Nephron progenitor cell (in vitro differentiated cells): ENCODE data around the gene RBMX.
A peak's percentile ranks its signal among the peaks of the same experiment; 100 is the strongest.

Experiments used
- DNase-seq: peaks from one replicate; pipeline ENCODE4 v3.0.0; 2021
- H3K27ac Mint-ChIP-seq: 2 replicates; pipeline ENCODE4 v1.8.0; 2021; ENCODE audit warnings: mild to moderate bottlenecking, moderate library complexity, mixed read lengths
- H3K27me3 Mint-ChIP-seq: 2 replicates; pipeline ENCODE4 v1.8.0; 2021; ENCODE audit warnings: mild to moderate bottlenecking, low read depth, mixed read lengths; ENCODE audit not compliant: poor library complexity
- H3K36me3 Mint-ChIP-seq: 2 replicates; pipeline ENCODE4 v1.8.0; 2021; ENCODE audit warnings: low read depth, mixed read lengths
- H3K4me1 Mint-ChIP-seq: 2 replicates; pipeline ENCODE4 v1.8.0; 2021; ENCODE audit warnings: mixed read lengths
- H3K4me3 Mint-ChIP-seq: 2 replicates; pipeline ENCODE4 v1.8.0; 2021; ENCODE audit warnings: mild to moderate bottlenecking, moderate library complexity, mixed read lengths
- H3K9me3 Mint-ChIP-seq: 2 replicates; pipeline ENCODE4 v1.8.0; 2021; ENCODE audit warnings: mild to moderate bottlenecking, moderate library complexity, mixed read lengths
- TF ChIP-seq, protein P1 (sequence below): fragments of 200-600 bp; sonication (generic); IDR thresholded peaks from 2 replicates; pipeline ENCODE4 v1.5.0; 2021; ENCODE audit warnings: antibody characterized with exemption

RBMX gene

DNA sequence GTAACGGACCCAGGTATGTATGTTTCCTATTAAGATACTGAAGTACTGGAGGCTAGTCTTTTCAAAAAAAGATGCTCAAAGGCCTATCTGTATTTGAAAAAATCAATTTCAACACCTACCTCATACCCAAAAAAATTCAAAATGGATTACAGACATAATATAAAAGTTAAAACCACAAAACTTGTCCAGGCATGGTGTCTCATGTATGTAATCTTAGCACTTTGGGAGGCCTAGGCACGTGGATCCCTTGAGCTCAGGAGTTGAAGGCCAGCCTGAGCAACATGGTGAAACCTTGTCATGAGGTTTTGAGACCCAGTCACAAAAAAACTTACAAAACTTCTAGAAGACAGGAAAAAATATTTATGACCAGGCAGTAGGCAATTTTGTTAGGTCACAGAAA lies 16.7 kb downstream of the RBMX start:
- TF ChIP-seq, protein P1, sequence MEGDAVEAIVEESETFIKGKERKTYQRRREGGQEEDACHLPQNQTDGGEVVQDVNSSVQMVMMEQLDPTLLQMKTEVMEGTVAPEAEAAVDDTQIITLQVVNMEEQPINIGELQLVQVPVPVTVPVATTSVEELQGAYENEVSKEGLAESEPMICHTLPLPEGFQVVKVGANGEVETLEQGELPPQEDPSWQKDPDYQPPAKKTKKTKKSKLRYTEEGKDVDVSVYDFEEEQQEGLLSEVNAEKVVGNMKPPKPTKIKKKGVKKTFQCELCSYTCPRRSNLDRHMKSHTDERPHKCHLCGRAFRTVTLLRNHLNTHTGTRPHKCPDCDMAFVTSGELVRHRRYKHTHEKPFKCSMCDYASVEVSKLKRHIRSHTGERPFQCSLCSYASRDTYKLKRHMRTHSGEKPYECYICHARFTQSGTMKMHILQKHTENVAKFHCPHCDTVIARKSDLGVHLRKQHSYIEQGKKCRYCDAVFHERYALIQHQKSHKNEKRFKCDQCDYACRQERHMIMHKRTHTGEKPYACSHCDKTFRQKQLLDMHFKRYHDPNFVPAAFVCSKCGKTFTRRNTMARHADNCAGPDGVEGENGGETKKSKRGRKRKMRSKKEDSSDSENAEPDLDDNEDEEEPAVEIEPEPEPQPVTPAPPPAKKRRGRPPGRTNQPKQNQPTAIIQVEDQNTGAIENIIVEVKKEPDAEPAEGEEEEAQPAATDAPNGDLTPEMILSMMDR = no peak
- H3K4me3 Mint-ChIP-seq = no peak overlapping the region
- H3K9me3 Mint-ChIP-seq = peaks cover 56% of the 10 kb centered on the region
- H3K36me3 Mint-ChIP-seq = peaks cover 77% of the 10 kb centered on the region
- no peak overlapping the region for H3K27ac Mint-ChIP-seq
- H3K4me1 Mint-ChIP-seq = no peaks in the 10 kb centered on the region
- DNase-seq = no peak
- no peaks in the 10 kb centered on the region for H3K27me3 Mint-ChIP-seq

DNA sequence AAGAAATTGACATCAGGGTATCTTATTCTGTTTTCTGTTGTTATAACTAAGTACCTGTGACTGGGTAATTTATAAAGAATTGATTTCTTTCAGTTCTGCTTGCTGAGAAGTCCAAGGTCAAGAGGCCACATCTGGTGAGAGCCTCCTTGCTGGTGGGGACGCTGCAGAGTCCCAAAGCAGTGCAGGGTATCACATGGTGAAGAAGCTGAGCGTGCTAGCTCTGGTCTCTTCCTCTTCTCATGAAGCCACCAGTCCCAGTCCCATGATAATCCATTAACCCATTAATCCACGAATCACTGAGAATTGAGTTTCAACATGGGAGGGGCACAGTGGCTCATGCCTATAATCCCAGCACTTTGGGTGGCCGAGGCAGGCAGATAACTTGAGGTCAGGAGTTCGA lies 18.0 kb downstream of the RBMX start:
- TF ChIP-seq, protein P1 = no peak
- H3K4me1 Mint-ChIP-seq = no peaks in the 10 kb centered on the region
- peaks cover 66% of the 10 kb centered on the region for H3K9me3 Mint-ChIP-seq
- no peak overlapping the region for H3K4me3 Mint-ChIP-seq
- no peak overlapping the region for H3K27ac Mint-ChIP-seq
- H3K27me3 Mint-ChIP-seq = no peaks in the 10 kb centered on the region
- H3K36me3 Mint-ChIP-seq = peaks cover 75% of the 10 kb centered on the region
- no peak for DNase-seq

DNA sequence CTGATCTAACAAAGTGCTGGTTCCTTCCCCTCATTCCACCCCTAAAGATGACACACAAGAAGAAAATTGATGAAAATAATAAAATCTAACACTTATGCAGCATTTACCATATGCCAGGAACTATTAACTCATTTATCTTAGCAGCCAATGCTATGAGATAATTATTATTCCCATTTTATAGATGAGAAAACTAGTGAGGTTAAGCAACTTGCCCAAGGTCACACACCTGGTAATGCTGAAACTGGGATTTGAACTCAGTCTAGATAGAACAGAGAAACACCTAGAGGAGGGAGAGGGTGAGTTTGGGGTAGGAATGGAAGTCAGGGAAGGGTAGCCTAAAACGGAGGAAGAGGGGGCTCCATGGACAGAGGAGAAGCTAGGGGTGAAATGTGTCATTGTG lies 18.6 kb downstream of the RBMX start:
- Mint-ChIP-seq H3K27me3 (no peaks in the 10 kb centered on the region), H3K27ac (peak overlapping the region; percentile 50), H3K36me3 (peaks cover 75% of the 10 kb centered on the region), H3K9me3 (peaks cover 62% of the 10 kb centered on the region), H3K4me1 (no peaks in the 10 kb centered on the region), H3K4me3 (no peak overlapping the region)
- TF ChIP-seq, protein P1 = no peak
- DNase-seq = no peak

DNA sequence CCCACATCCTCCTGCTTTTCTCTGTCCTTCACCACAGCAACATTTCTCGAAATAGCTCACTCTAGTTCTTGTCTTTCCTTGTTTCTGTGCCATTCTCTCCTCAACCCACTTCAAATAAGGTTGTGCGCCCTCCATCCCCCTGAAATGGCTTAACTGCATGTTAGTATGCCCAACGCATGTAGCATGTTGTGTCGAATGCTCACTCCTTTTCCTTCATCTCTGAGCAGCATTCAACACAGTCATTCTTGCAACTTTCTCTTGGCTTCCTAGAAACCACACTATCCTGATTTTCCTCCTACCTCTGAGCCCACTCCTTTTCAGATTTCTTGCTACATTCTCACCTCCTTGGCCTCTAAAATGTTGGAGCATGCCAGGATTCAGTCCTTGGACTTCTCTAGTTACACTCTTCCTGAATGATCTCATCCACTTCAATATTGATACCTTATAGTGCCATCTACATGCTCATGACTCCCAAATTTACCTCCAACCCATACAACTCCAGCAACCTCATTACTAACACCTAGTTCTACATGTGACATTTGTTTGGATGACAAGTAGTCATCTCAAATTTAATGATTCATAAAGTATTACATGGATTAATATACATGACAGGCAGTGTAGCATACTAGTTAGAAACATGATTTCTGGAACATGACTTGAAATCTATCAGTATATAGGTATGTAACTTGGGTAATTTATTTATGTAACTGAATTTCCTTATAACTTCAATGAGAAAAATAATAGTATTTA lies 22.3 kb downstream of the RBMX start:
- H3K4me3 Mint-ChIP-seq = no peak overlapping the region
- H3K9me3 Mint-ChIP-seq = peaks cover 66% of the 10 kb centered on the region
- TF ChIP-seq, protein P1 = no peak
- DNase-seq = no peak
- peak overlapping the region; percentile 93 for H3K27ac Mint-ChIP-seq
- no peaks in the 10 kb centered on the region for H3K27me3 Mint-ChIP-seq
- H3K4me1 Mint-ChIP-seq = no peaks in the 10 kb centered on the region
- peaks cover 83% of the 10 kb centered on the region for H3K36me3 Mint-ChIP-seq

DNA sequence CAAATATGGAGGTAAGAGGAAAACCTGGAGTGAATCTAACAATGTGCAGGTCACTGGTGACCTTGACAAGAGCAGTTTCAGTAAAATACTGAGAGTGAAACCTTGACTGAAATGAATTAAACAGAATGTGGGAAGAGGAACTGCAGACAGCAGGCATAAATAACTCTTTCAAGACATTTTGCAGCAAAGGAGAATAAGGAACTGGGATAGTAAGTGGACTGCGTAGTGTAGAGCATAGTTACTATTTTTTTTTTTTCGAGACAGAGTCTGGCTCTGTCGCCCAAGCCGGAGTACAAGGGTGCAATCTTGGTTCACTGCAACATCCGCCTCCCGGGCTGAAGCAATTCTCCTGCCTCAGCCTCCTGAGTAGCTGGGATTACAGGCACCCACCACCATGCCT lies 24.0 kb downstream of the RBMX start:
- Mint-ChIP-seq H3K4me3 (no peak overlapping the region), H3K36me3 (peaks cover 81% of the 10 kb centered on the region), H3K4me1 (no peaks in the 10 kb centered on the region), H3K9me3 (peaks cover 69% of the 10 kb centered on the region), H3K27ac (no peak overlapping the region), H3K27me3 (no peaks in the 10 kb centered on the region)
- TF ChIP-seq, protein P1 = no peak
- DNase-seq = no peak

DNA sequence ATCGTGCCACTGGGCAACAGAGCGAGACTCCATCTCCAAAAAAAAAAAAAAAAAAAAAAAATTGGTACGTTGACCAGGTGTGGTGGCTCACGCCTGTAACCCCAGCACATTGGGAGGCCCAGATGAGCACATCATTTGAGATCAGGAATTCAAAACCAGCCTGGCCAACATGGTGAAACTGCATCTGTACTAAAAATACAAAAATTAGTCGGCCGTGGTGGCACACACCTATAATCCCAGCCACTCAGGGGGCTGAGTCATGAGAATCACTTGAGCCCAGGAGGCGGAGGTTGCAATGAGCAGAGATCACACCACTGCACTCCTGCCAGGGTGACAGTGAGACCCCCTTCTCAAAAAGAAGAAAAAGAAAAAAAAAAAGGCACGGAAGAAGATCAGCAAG lies 24.5 kb downstream of the RBMX start:
- Mint-ChIP-seq H3K27me3 (no peaks in the 10 kb centered on the region), H3K27ac (no peak overlapping the region), H3K4me3 (no peak overlapping the region), H3K9me3 (peaks cover 67% of the 10 kb centered on the region), H3K4me1 (no peaks in the 10 kb centered on the region), H3K36me3 (peaks cover 80% of the 10 kb centered on the region)
- no peak for DNase-seq
- TF ChIP-seq, protein P1 = no peak
